Glutamatergic neuron (in vitro differentiated cells): ENCODE results near the gene BRINP3. TPM values are rescaled to one million over a fixed set of nuclear protein-coding genes. Genes with fewer than 3 reads are reported as not detected.

ENCODE experiments used
- DNase-seq: peaks from one replicate; pipeline ENCODE4 v3.0.0; 2022
- H3K27ac Mint-ChIP-seq: one replicate; pipeline ENCODE4 v1.8.0; 2020; ENCODE audit warnings: mild to moderate bottlenecking, mixed read lengths, inconsistent platforms; ENCODE audit not compliant: unreplicated experiment
- H3K27me3 Mint-ChIP-seq: one replicate; pipeline ENCODE4 v1.8.0; 2020; ENCODE audit warnings: mild to moderate bottlenecking, moderate library complexity, mixed read lengths, inconsistent platforms; ENCODE audit not compliant: unreplicated experiment
- H3K36me3 Mint-ChIP-seq: one replicate; pipeline ENCODE4 v1.8.0; 2020; ENCODE audit warnings: mild to moderate bottlenecking, mixed read lengths, inconsistent platforms; ENCODE audit not compliant: unreplicated experiment
- H3K4me1 Mint-ChIP-seq: one replicate; pipeline ENCODE4 v1.8.0; 2020; ENCODE audit warnings: mild to moderate bottlenecking, low read depth, mixed read lengths, inconsistent platforms; ENCODE audit not compliant: unreplicated experiment
- H3K4me3 Mint-ChIP-seq: one replicate; pipeline ENCODE4 v1.8.0; 2020; ENCODE audit warnings: mild to moderate bottlenecking, mixed read lengths, inconsistent platforms; ENCODE audit not compliant: unreplicated experiment
- H3K9me3 Mint-ChIP-seq: one replicate; pipeline ENCODE4 v1.8.0; 2020; ENCODE audit warnings: mild to moderate bottlenecking, moderate library complexity, mixed read lengths, inconsistent platforms; ENCODE audit not compliant: unreplicated experiment
- total RNA-seq: library from RNA; stranded (reverse); fragmentation: NEBNext Ultra II Directional; extraction: Animal tissue kit (Norgen Biotek cat#: 25700); gene quantifications from one replicate; pipeline ENCODE4 v1.2.1, GENCODE V29; 2021; ENCODE audit not compliant: unreplicated experiment
- TF ChIP-seq, protein P1 (sequence below): fragments of 200-600 bp; sonication (generic); IDR thresholded peaks from one replicate; pipeline ENCODE4 v1.5.0; 2021; ENCODE audit not compliant: partially characterized antibody, unreplicated experiment

Gene BRINP3
- total RNA-seq, 1 donor from 2014 or later, result not detected

DNA sequence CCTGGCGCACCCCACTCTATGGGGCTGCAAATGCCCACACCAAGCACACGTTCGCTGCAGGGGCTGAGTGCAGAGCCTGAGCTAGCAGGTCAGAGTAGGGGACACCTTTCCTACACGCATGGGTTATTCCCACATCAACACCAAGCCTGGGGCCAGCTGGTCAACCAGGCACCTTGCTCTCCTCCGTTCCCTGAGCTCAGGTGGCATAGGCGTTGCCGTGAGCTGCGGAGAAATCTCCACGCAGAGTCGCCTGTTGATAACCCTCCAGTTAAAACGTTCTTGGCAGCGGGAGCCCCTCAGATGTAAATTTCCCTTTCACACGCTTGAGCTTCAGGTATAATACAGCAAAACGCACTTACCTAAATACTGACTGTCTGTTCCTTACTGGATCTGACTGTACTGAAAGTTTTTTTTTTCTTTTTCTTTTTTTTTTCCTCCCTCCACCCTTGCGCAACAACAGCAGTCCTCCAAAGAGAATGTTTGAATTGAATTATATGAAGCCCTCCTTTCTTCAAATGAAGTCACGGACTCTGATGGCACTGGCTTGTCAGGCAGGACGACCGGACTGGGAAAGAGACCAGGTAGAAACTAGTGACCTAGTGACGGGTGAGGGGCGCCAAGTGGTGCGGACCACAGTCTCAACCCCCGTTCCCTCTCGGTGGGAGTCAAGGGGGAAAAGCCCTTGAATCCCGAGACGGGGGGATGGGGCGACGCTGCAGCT lies 2.1 kb downstream of the BRINP3 start:
- TF ChIP-seq, protein P1, sequence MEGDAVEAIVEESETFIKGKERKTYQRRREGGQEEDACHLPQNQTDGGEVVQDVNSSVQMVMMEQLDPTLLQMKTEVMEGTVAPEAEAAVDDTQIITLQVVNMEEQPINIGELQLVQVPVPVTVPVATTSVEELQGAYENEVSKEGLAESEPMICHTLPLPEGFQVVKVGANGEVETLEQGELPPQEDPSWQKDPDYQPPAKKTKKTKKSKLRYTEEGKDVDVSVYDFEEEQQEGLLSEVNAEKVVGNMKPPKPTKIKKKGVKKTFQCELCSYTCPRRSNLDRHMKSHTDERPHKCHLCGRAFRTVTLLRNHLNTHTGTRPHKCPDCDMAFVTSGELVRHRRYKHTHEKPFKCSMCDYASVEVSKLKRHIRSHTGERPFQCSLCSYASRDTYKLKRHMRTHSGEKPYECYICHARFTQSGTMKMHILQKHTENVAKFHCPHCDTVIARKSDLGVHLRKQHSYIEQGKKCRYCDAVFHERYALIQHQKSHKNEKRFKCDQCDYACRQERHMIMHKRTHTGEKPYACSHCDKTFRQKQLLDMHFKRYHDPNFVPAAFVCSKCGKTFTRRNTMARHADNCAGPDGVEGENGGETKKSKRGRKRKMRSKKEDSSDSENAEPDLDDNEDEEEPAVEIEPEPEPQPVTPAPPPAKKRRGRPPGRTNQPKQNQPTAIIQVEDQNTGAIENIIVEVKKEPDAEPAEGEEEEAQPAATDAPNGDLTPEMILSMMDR, result no peak
- Mint-ChIP-seq H3K9me3 (peaks cover 11% of the 10 kb centered on the region), H3K27ac (no peak overlapping the region), H3K4me1 (peaks cover 31% of the 10 kb centered on the region), H3K36me3 (no peaks in the 10 kb centered on the region), H3K27me3 (peaks cover 17% of the 10 kb centered on the region), H3K4me3 (peak overlapping the region; percentile 83)
- peak; percentile 21 for DNase-seq

DNA sequence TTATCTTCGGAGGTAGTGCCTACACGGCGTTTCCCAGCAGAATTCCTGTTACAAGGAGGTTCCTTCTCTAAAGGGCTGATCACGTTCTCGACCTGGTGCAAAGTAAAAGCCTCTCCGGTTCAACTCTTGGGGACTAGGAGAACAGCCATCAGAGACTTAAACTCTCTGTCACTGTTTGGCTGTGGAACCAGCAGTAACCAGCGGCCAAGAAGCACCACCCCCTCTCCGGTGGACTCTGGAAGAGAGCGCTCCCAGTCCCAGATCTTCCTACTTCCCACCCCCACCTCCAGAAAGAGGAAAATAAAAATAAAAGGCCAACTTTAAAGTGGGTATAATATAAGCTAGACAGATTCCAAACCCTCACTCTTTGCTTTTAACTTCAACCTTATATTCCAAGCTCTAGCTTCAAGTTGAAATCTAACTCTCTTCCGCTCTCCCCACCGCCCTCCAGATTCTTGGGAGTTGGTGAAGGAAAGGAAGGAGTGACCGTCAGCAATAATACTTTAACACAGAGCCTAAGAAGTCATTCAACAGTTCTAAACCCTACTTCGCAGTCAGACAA lies 2.9 kb downstream of the BRINP3 start:
- H3K36me3 Mint-ChIP-seq, result no peaks in the 10 kb centered on the region
- TF ChIP-seq, protein P1, result no peak
- H3K27me3 Mint-ChIP-seq, result peaks cover 17% of the 10 kb centered on the region

DNA sequence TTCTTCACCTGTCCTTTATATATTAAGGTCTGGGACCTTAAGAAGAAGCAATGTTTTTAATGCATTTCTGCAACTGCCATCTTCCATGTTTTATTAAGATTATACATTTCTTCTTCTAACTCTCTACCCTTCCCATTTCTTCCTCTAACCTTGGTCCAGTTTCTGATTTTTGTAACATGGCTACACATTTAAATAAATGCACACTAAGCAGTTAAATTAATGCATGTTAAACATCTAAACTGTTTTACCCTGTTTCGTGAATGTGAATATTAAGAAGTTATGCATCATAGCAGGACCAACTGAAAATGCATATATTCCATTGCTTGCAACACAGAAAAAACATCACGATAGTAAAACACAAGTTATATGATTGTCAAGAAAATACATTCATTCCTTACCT lies 3.7 kb downstream of the BRINP3 start:
- no peak for DNase-seq
- H3K4me1 Mint-ChIP-seq, result peaks cover 22% of the 10 kb centered on the region
- H3K36me3 Mint-ChIP-seq, result no peaks in the 10 kb centered on the region
- no peak overlapping the region for H3K27ac Mint-ChIP-seq
- TF ChIP-seq, protein P1, result no peak
- no peak overlapping the region for H3K4me3 Mint-ChIP-seq
- peaks cover 17% of the 10 kb centered on the region for H3K27me3 Mint-ChIP-seq
- peaks cover 10% of the 10 kb centered on the region for H3K9me3 Mint-ChIP-seq

More for the DNA sequence above, 2.9 kb downstream of the BRINP3 start:
- no peak overlapping the region for H3K27ac Mint-ChIP-seq
- H3K4me1 Mint-ChIP-seq, result peaks cover 24% of the 10 kb centered on the region
- peaks cover 11% of the 10 kb centered on the region for H3K9me3 Mint-ChIP-seq
- peak overlapping the region; percentile 83 for H3K4me3 Mint-ChIP-seq
- DNase-seq, result no peak

DNA sequence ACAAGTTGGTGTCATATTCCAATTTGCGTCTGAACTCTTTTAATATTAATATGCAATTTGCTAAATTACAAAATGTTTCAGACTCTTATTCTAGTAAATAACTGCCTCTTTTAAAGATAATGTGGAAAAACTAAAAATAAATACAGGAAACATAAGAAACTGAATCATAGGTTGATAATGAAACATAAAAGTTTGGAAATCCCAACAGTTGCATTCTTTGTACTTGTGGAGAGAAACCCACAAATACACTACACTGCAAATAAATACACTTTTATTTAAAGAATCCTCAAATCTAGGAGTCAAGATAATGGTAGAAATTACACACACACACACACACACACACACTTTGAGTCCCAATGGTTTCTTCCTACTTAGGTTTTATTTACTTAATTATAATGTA lies 5.2 kb downstream of the BRINP3 start:
- Mint-ChIP-seq H3K27me3 (peaks cover 10% of the 10 kb centered on the region), H3K4me1 (peaks cover 15% of the 10 kb centered on the region), H3K4me3 (no peak overlapping the region), H3K36me3 (no peaks in the 10 kb centered on the region), H3K9me3 (peaks cover 2% of the 10 kb centered on the region), H3K27ac (no peak overlapping the region)
- no peak for DNase-seq
- TF ChIP-seq, protein P1, result no peak

DNA sequence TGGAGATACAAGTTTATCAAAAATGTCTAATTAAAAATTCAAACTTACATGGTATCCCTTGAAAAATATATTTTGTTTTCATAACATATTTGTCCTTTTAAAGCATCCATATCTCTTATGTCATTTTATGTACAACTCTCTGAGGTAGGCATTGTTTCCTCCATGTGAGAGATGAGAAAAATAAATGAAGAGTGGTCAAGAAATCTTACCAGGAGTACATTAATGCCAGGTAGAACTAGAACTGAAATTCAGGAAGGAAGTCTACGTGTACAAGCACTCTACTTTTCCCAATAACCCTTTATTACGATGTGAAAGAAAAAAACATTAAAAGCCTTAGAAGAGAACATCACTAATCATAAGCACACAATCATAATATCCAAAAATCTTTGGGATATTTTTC lies 5.6 kb downstream of the BRINP3 start:
- Mint-ChIP-seq H3K9me3 (no peaks in the 10 kb centered on the region), H3K27me3 (peaks cover 10% of the 10 kb centered on the region), H3K27ac (no peak overlapping the region), H3K4me1 (peaks cover 13% of the 10 kb centered on the region), H3K36me3 (no peaks in the 10 kb centered on the region), H3K4me3 (no peak overlapping the region)
- TF ChIP-seq, protein P1, result no peak
- no peak for DNase-seq
